Measurements from ENCODE around the gene GLB1L.
"Not testable (repeated sequence)": the region's sequence is repeated elsewhere in the genome, so short reads cannot be mapped to it uniquely, and the experiment has no call there.

Gene GLB1L

DNA sequence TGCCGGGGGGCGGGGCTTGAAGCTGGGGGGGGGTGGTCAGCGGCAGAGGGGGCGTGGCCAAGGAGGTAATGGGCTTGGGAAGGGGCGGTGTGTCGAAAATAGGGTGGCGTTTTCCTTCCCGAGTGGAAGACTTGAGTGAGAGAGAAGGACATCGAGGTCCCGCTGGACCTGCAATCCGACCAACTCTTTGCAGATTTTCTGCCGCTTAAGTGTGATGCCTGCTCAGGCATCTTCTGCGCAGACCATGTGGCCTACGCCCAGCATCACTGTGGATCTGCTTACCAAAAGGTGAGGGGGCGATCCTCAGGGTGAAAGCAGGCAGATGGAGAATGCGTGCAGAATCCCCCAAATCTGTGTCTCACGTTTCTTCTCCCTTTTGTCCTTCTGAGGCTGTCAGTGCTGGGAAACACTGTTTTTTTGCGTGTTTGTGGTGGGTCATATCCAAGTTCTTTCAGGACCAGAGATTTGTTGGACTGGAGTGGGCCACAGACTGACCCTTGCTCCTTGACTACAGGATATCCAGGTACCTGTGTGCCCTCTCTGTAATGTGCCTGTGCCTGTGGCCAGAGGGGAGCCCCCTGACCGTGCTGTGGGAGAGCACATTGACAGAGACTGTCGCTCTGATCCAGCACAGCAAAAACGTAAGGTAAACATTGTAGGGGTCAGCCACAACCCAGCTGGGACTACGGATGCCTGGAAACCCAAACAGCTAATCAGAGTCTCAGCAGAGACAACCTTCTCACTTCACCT, 37.9 kb downstream of the GLB1L start:
- H3K27ac ChIP-seq, result peak overlapping the region; percentile 92
- TF ChIP-seq, protein P1, sequence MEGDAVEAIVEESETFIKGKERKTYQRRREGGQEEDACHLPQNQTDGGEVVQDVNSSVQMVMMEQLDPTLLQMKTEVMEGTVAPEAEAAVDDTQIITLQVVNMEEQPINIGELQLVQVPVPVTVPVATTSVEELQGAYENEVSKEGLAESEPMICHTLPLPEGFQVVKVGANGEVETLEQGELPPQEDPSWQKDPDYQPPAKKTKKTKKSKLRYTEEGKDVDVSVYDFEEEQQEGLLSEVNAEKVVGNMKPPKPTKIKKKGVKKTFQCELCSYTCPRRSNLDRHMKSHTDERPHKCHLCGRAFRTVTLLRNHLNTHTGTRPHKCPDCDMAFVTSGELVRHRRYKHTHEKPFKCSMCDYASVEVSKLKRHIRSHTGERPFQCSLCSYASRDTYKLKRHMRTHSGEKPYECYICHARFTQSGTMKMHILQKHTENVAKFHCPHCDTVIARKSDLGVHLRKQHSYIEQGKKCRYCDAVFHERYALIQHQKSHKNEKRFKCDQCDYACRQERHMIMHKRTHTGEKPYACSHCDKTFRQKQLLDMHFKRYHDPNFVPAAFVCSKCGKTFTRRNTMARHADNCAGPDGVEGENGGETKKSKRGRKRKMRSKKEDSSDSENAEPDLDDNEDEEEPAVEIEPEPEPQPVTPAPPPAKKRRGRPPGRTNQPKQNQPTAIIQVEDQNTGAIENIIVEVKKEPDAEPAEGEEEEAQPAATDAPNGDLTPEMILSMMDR (IDR thresholded peaks at IDR 0.05), result no peak
- no peak for TF ChIP-seq ZFX (IDR thresholded peaks at IDR 0.05; ENCODE audit: borderline replicate concordance)

DNA sequence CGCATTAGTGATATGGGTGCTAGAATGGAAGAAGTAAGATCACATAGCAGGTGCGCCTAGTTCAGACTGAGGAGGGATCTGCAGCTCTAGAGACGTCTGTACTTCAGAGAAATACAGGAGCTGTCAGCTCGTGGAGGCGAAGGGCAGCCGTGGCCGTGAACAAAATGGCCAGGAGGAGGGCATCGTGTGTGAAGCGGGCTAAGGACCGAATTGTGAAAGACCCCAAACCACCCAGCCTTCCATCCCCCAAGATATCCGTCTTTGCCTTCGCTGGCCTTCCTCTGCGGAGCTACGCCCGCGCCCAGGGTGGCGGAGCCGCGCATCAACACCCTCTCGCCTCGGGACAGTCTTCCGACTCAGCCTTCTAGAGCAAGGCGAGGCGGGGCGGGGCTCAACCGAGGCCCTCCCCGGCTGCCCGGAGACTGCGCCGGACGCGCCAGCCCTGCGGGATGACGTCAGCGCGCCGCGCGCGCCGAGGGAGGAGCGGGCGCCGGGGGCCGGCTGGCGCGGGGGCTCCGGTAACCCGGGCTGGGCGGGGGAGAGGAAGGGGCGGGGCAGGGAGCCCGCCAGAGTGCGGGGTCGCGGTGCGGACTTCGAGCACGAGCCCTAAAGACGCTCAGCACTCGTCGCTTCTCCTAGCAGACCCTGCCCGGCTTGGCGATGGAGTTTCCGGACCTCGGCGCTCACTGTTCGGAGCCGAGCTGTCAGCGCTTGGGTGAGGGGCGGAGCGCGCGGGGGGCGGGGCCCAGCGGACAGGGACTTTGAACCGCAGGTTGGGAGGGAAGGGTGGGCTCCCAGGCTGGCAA, 38.7 kb downstream of the GLB1L start, which contains the start of gene ZFAND2B:
ZFAND2B (plus strand) TSS at position 455 of the 806 bp plus-strand sequence; CDS start at position 661, 206 bp downstream.
- peak within 1 kb of the TSS; percentile 92 for H3K27ac ChIP-seq
- TF ChIP-seq, protein P1 (IDR thresholded peaks at IDR 0.05), result no peak
- no peak for TF ChIP-seq ZFX (IDR thresholded peaks at IDR 0.05; ENCODE audit: borderline replicate concordance)

DNA sequence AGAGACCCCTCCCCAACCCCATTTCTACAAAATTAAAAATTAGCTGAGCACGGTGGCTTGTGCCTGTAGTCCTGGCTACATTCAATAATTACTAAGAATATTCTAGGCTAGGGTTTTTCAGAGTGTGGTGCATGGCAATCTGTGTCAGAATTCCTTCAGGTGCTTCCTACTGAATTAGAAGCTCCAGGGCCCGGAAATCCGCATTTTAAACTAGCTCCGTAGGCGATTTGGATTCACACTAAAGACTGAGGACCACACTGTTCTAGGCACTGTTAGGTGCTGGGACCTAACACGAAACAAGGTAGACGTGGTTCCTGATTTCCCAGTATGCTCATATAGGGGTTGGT, 39.3 kb downstream of the GLB1L start:
- peak overlapping the region; percentile 92 for H3K27ac ChIP-seq
- TF ChIP-seq, protein P1 (IDR thresholded peaks at IDR 0.05), result no peak
- no peak for TF ChIP-seq ZFX (IDR thresholded peaks at IDR 0.05; ENCODE audit: borderline replicate concordance)

DNA sequence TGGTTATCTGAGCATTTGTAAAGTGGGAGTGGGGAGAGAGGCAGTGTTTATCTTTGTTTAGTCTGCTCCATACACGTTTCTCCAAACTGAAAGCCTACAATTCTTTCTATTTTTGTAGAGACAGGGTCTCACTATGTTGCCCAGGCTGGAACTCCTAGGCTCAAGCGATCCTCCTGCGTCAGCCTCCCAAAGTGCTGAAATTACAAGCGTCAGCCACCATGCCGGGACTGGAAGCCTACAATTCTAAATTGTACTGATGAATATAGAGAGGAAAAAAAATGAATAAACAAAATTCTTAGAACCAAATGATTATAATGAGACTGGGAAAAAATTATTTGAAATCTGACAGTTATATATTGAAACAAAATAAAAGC, 40.1 kb downstream of the GLB1L start:
- TF ChIP-seq, protein P1 (IDR thresholded peaks at IDR 0.05), result no peak
- TF ChIP-seq ZFX (IDR thresholded peaks at IDR 0.05; ENCODE audit: borderline replicate concordance), result no peak
- peak overlapping the region; percentile 92; the same call in 1 of the 2 replicates for H3K27ac ChIP-seq

DNA sequence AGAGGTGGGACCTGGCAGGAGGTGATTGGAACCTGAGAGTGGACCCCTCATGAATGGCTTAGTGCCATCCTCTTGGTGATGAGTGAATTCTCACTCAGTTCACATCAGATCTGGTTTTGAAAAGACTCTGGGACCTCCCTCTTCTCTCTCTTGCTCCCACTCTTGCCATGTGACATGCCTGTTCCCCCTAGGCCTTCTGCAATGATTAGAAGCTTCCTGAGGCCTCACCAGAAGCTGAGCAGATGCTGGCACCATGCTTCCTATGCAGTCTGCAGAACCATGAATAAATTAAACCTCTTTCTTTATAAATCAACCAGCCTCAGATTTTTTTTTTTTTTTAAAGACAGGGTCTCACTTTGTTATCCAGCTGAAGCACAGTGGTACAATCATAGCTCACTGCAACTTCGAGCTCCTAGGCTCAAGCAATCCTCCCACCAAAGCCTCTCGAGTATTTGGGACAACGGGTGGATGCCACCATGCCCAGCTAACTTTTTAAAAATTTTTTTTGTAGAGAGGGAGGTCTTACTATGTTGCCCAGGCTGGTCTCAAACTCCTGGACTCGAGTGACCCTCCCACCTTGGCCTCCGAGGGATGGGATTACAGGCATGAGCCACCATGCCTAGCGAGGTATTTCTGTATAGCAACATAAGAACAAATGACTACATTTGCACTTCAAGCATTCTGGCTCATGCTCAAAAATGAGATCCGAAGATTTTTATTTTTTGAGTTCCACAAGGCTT, 40.6 kb downstream of the GLB1L start:
- no peak overlapping the region for H3K27ac ChIP-seq
- TF ChIP-seq, protein P1 (IDR thresholded peaks at IDR 0.05), result no peak
- TF ChIP-seq ZFX (IDR thresholded peaks at IDR 0.05; ENCODE audit: borderline replicate concordance), result no peak

DNA sequence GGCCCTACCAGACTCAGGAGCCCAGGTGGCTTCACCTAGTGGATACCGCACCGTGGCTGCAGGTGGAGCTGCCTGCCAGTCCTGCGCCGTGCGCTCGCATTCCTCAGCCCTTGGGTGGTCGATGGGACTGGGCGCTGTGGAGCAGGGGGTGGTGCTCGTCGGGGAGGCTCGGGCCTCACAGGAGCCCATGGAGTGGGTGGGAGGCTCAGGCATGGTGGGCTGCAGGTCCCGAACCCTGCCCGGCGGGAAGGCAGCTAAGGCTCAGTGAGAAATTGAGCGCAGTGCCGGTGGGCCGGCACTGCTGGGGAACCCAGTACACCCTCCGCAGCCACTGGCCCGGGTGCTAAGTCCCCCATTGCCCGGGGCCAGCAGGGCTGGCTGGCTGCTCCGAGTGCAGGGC, 43.9 kb downstream of the GLB1L start:
- H3K27ac ChIP-seq, result not testable (repeated sequence)

DNA sequence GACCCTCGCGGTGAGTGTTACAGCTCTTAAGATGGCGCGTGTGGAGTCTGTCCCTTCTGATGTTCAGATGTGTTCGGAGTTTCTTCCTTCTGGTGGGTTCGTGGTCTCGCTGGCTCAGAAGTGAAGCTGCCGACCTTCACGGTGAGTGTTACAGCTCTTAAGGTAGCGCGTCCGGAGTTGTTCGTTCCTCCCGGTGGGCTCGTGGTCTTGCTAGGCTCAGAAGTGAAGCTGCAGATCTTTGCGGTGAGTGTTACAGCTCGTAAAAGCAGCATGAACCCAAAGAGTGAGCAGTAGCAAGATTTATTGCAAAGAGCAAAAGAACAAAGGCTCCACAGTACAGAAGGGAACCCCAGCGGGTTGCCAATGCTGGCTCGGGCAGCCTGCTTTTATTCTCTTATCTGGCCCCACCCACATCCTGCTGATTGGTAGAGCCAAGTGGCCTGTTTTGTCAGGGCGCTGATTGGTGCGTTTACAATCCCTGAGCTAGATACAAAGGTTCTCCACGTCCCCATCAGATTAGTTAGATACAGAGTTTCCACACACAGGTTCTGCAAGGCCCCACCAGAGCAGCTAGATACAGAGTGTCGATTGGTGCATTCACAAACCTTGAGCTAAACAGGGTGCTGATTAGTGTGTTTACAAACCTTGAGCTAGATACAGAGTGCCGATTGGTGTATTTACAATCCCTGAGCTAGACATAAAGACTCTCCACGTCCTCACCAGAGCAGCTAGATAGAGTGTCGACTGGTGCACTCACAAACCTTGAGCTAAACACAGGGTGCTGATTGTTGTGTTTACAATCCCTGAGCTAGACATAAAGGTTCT, 44.5 kb downstream of the GLB1L start:
- not testable (repeated sequence) for H3K27ac ChIP-seq

All from 22Rv1 (cell line).